Measurements from ENCODE around the gene ERC2.
A peak's percentile ranks its signal among the peaks of the same experiment; 100 is the strongest.

ERC2 gene

DNA sequence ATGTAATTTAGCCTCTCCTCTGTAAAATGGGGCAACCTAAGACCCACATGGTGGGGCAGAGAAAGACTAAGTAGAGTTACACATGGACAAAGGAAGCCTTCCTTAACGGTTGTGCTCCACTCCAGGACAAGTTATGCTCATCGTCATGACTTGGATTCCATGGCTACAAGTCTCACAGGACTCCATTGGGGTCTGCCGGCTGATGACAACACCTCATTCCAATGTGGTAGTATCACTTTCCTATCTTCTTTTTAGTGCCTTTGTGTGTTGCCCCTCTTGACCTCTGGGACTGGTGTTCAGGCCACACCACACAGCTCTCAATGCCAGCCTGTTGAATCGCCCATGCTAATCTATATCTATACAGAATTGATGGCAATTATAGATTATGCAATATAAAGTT lies 799.9 kb downstream of the ERC2 start:
- DNase-seq (ENCODE audit: low spot score), result no peak
- no peaks in the 10 kb centered on the region for H3K4me1 ChIP-seq (ENCODE audit: insufficient read depth, poor library complexity, severe bottlenecking)
- H3K9me3 ChIP-seq (ENCODE audit: severe bottlenecking), result no peaks in the 10 kb centered on the region
- ATAC-seq (ENCODE audit: low read depth), result no peak
- no peaks in the 10 kb centered on the region for H3K36me3 ChIP-seq (ENCODE audit: low read depth)
- no peaks in the 10 kb centered on the region for H3K27me3 ChIP-seq (ENCODE audit: insufficient read depth, poor library complexity, severe bottlenecking)
- TF ChIP-seq, protein P1, sequence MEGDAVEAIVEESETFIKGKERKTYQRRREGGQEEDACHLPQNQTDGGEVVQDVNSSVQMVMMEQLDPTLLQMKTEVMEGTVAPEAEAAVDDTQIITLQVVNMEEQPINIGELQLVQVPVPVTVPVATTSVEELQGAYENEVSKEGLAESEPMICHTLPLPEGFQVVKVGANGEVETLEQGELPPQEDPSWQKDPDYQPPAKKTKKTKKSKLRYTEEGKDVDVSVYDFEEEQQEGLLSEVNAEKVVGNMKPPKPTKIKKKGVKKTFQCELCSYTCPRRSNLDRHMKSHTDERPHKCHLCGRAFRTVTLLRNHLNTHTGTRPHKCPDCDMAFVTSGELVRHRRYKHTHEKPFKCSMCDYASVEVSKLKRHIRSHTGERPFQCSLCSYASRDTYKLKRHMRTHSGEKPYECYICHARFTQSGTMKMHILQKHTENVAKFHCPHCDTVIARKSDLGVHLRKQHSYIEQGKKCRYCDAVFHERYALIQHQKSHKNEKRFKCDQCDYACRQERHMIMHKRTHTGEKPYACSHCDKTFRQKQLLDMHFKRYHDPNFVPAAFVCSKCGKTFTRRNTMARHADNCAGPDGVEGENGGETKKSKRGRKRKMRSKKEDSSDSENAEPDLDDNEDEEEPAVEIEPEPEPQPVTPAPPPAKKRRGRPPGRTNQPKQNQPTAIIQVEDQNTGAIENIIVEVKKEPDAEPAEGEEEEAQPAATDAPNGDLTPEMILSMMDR (IDR thresholded peaks at IDR 0.05; ENCODE audit: poor library complexity, severe bottlenecking), result no peak
- H3K4me3 ChIP-seq (ENCODE audit: severe bottlenecking), result no peak overlapping the region
- H3K27ac ChIP-seq (ENCODE audit: poor library complexity, severe bottlenecking), result no peak overlapping the region

DNA sequence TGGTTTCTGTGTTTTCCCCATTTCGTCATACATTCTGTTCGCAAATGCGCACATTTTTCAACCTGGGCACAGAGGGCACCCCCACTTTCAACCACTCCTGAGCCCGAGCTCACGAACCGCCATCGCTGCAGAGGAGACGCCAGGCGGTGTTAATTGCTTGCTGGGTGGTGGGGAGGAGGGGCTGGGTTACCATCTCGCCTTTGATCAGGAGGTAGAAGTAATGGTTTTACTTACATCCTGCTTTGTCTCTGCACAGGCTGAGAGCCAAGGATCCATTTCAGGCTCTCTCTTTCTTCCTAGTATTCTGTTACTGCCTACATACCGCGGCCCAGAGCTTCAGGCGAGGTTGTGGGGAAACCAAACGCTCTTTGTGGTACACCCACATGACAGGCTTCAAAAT lies 803.9 kb downstream of the ERC2 start:
- TF ChIP-seq, protein P1 (IDR thresholded peaks at IDR 0.05; ENCODE audit: poor library complexity, severe bottlenecking), result no peak
- Histone ChIP-seq H3K27me3 (ENCODE audit: insufficient read depth, poor library complexity, severe bottlenecking) (no peaks in the 10 kb centered on the region), H3K27ac (ENCODE audit: poor library complexity, severe bottlenecking) (no peak overlapping the region), H3K9me3 (ENCODE audit: severe bottlenecking) (no peaks in the 10 kb centered on the region), H3K36me3 (ENCODE audit: low read depth) (no peaks in the 10 kb centered on the region), H3K4me1 (ENCODE audit: insufficient read depth, poor library complexity, severe bottlenecking) (peaks cover 9% of the 10 kb centered on the region), H3K4me3 (ENCODE audit: severe bottlenecking) (no peak overlapping the region)
- no peak for DNase-seq (ENCODE audit: low spot score)
- ATAC-seq (ENCODE audit: low read depth), result no peak

DNA sequence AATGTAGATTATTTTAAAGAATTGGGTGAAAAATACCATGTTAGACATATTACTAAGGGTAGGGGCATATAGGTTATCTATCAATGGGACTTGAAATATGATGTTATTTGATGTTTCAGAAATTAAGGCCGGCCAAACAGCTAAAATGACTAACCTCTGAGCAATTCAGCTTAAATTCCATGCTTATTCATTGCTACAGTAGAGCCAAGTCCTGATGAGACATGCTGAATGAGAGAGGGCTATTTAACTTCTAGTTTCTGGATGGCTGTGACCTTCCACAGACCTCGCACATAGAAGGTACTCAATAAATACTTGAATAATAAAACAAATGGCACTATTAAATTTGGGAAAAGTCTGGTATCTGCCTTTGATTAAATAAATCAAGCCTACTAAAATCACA lies 805.6 kb downstream of the ERC2 start:
- H3K9me3 ChIP-seq (ENCODE audit: severe bottlenecking), result no peaks in the 10 kb centered on the region
- H3K4me3 ChIP-seq (ENCODE audit: severe bottlenecking), result no peak overlapping the region
- H3K27ac ChIP-seq (ENCODE audit: poor library complexity, severe bottlenecking), result no peak overlapping the region
- ATAC-seq (ENCODE audit: low read depth) (peak; percentile 94), DNase-seq (ENCODE audit: low spot score) (no peak)
- no peaks in the 10 kb centered on the region for H3K27me3 ChIP-seq (ENCODE audit: insufficient read depth, poor library complexity, severe bottlenecking)
- H3K4me1 ChIP-seq (ENCODE audit: insufficient read depth, poor library complexity, severe bottlenecking), result peaks cover 9% of the 10 kb centered on the region
- TF ChIP-seq, protein P1 (IDR thresholded peaks at IDR 0.05; ENCODE audit: poor library complexity, severe bottlenecking), result no peak
- no peaks in the 10 kb centered on the region for H3K36me3 ChIP-seq (ENCODE audit: low read depth)

DNA sequence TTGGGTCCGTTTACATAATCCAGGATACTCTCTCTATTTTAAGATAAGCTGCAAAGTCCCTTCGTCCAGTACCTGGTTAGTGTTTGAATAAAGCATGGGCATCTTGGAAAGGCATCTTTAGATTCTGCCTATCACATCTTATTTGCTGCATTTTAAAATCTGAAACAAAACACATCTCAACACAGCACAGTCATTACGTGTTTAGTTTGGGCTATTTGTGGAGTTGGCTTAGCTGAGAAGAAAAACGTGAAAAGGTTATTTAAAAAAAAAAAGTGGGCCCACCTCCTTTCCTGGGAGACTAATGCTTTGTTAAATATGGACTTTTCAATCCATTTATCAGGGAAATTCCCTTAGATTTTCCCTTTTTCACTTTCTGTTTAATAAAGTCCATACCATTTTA lies 806.7 kb downstream of the ERC2 start:
- TF ChIP-seq, protein P1 (IDR thresholded peaks at IDR 0.05; ENCODE audit: poor library complexity, severe bottlenecking), result no peak
- Histone ChIP-seq H3K9me3 (ENCODE audit: severe bottlenecking) (no peaks in the 10 kb centered on the region), H3K4me1 (ENCODE audit: insufficient read depth, poor library complexity, severe bottlenecking) (peaks cover 9% of the 10 kb centered on the region), H3K36me3 (ENCODE audit: low read depth) (no peaks in the 10 kb centered on the region), H3K27ac (ENCODE audit: poor library complexity, severe bottlenecking) (no peak overlapping the region), H3K27me3 (ENCODE audit: insufficient read depth, poor library complexity, severe bottlenecking) (no peaks in the 10 kb centered on the region), H3K4me3 (ENCODE audit: severe bottlenecking) (no peak overlapping the region)
- DNase-seq (ENCODE audit: low spot score) (no peak), ATAC-seq (ENCODE audit: low read depth) (no peak)

DNA sequence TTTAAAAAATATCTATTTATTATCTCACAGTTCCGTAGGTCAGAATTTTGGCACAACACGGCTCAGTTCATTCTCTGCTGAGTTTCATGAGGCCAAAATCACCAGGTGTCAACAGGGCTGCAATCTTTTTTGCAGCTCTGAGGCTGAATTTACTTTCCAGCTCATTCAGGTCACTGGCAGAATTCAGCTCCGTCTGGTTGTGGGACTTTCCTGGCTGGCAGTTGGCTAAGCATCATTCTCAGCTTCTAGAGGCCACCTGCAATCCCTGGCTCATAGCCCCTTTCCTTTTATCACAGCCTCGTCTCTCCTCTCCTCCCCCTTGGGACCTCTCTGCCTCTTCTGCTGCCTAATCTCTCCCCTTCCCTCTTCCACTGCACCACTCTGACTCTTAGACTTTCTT lies 807.1 kb downstream of the ERC2 start:
- TF ChIP-seq, protein P1 (IDR thresholded peaks at IDR 0.05; ENCODE audit: poor library complexity, severe bottlenecking), result no peak
- no peaks in the 10 kb centered on the region for H3K36me3 ChIP-seq (ENCODE audit: low read depth)
- H3K4me3 ChIP-seq (ENCODE audit: severe bottlenecking), result no peak overlapping the region
- ATAC-seq (ENCODE audit: low read depth) (no peak), DNase-seq (ENCODE audit: low spot score) (no peak)
- no peaks in the 10 kb centered on the region for H3K27me3 ChIP-seq (ENCODE audit: insufficient read depth, poor library complexity, severe bottlenecking)
- peaks cover 9% of the 10 kb centered on the region for H3K4me1 ChIP-seq (ENCODE audit: insufficient read depth, poor library complexity, severe bottlenecking)
- H3K27ac ChIP-seq (ENCODE audit: poor library complexity, severe bottlenecking), result no peak overlapping the region
- no peaks in the 10 kb centered on the region for H3K9me3 ChIP-seq (ENCODE audit: severe bottlenecking)

All from RWPE2 (cell line).